H1 (cell line): ENCODE results near the gene SORD. TPM values are rescaled to one million over a fixed set of nuclear protein-coding genes. Genes with fewer than 3 reads are reported as not detected.
"Not testable (repeated sequence)": the region's sequence is repeated elsewhere in the genome, so short reads cannot be mapped to it uniquely, and the experiment has no call there.

Source experiments
- CTCF ChIA-PET: fragments of 300-600 bp; sonication (Branson Sonifier 250); formaldehyde crosslinking; loops from one replicate; lab custom pipeline; 2021; ENCODE audit not compliant: partially characterized antibody; lab: Charles Lee
- POLR2A ChIA-PET: fragments of 300-600 bp; sonication (Branson Sonifier 250); formaldehyde crosslinking; loops from one replicate; lab custom pipeline; 2021; ENCODE audit warnings: inconsistent platforms; ENCODE audit not compliant: partially characterized antibody; lab: Charles Lee
- DNase-seq, 2 experiments: peaks; one replicate each; pipeline versions ENCODE4 v3.0.0 to v3.0.0-alpha.2; 2010 to 2022; ENCODE audit warnings: low spot score in 2 of 2, low read depth in 1 of 2, mixed read lengths in 1 of 2
- FAIRE-seq: peaks from 2 replicates; lab custom pipeline; 2011; peaks lifted over from hg19 to GRCh38; lab: Jason Lieb, UNC
- H2AFZ ChIP-seq: 2 replicates; pipeline ENCODE4 v1.8.1; 2012; ENCODE audit warnings: low read length, inconsistent platforms
- H2AK5ac ChIP-seq: 2 replicates; pipeline ENCODE4 v1.6.1; 2013; ENCODE audit warnings: low read depth, low read length
- H2BK120ac ChIP-seq: replicated peaks from 2 replicates; pipeline ENCODE3; 2013; ENCODE audit warnings: low read depth, low read length, inconsistent platforms
- H2BK12ac ChIP-seq: 2 replicates; pipeline ENCODE4 v1.6.1; 2013; ENCODE audit warnings: low read depth, low read length
- H2BK15ac ChIP-seq: 2 replicates; pipeline ENCODE4 v1.6.1; 2013; ENCODE audit warnings: low read length
- H2BK20ac ChIP-seq: 2 replicates; pipeline ENCODE4 v1.6.1; 2013; ENCODE audit warnings: low read length
- H2BK5ac ChIP-seq: 2 replicates; pipeline ENCODE4 v1.6.1; 2013; ENCODE audit warnings: low read depth, low read length
- H3K14ac ChIP-seq: 2 replicates; pipeline ENCODE4 v1.6.1; 2013; ENCODE audit warnings: inconsistent platforms; ENCODE audit not compliant: insufficient read length
- H3K18ac ChIP-seq: 2 replicates; pipeline ENCODE4 v1.6.1; 2013; ENCODE audit warnings: low read length; ENCODE audit errors: extremely low read depth
- H3K23ac ChIP-seq: 2 replicates; pipeline ENCODE4 v1.6.1; 2013; ENCODE audit warnings: inconsistent platforms; ENCODE audit not compliant: insufficient read length
- H3K23me2 ChIP-seq: 2 replicates; pipeline ENCODE4 v1.6.1; 2013; ENCODE audit warnings: low read depth, low read length
- H3K27ac ChIP-seq: 2 replicates; pipeline ENCODE4 v1.6.1; 2011; ENCODE audit warnings: low read depth, low read length, inconsistent platforms
- H3K27me3 ChIP-seq, 4 experiments: replicated peaks in 1 of 4; 1 replicate in 1 of 4; 2 replicates in 3 of 4; pipeline versions ENCODE4 v1.6.1 to v1.8.1; 2011 to 2013; ENCODE audit warnings: low read length in 3 of 4, mild to moderate bottlenecking in 3 of 4, inconsistent platforms in 2 of 4, mixed read lengths in 2 of 4, moderate library complexity in 1 of 4; ENCODE audit not compliant: control insufficient read depth in 3 of 4, insufficient read depth in 3 of 4; ENCODE audit errors: extremely low read depth in 1 of 4
- H3K36me3 ChIP-seq, 4 experiments: 2 replicates each; pipeline versions ENCODE4 v1.6.1 to v1.8.1; 2011 to 2013; ENCODE audit warnings: mild to moderate bottlenecking in 4 of 4, low read length in 3 of 4, moderate library complexity in 2 of 4, control low read depth in 1 of 4, inconsistent platforms in 1 of 4; ENCODE audit not compliant: insufficient read depth in 4 of 4, control insufficient read depth in 2 of 4
- H3K4ac ChIP-seq: replicated peaks from 2 replicates; pipeline ENCODE3; 2013; ENCODE audit warnings: low read length, low read depth, mixed read lengths, inconsistent platforms; ENCODE audit not compliant: insufficient read length
- H3K4me1 ChIP-seq, 4 experiments: replicated peaks in 1 of 4; 1 replicate in 1 of 4; 2 replicates in 3 of 4; pipeline versions ENCODE4 v1.6.1 to v1.8.1; 2011 to 2013; ENCODE audit warnings: low read length in 3 of 4, inconsistent platforms in 2 of 4, mixed read lengths in 1 of 4; ENCODE audit not compliant: insufficient read depth in 4 of 4, control insufficient read depth in 3 of 4
- H3K4me2 ChIP-seq, 2 experiments: 2 replicates each; pipeline versions ENCODE4 v1.6.1 to v1.8.1; 2011 to 2013; ENCODE audit warnings: low read depth in 2 of 2, low read length in 2 of 2, control low read depth in 1 of 2, inconsistent platforms in 1 of 2, mild to moderate bottlenecking in 1 of 2; ENCODE audit not compliant: insufficient read depth in 1 of 2
- H3K4me3 ChIP-seq, 4 experiments: fragments of 200-600, 300-600 bp in 1 of 4; sonication (generic), shearing (Covaris generic), sonication (Bioruptor Twin) in 1 of 4; 2 replicates each; pipeline versions ENCODE4 v1.5.1 to v1.8.1; 2011 to 2016; ENCODE audit warnings: low read length in 4 of 4, low read depth in 3 of 4, control low read depth in 2 of 4, inconsistent platforms in 2 of 4, mild to moderate bottlenecking in 2 of 4, mixed read lengths in 1 of 4, moderate library complexity in 1 of 4; ENCODE audit not compliant: insufficient read depth in 2 of 4; ENCODE audit errors: extremely low read depth in 1 of 4
- H3K56ac ChIP-seq: replicated peaks from 2 replicates; pipeline ENCODE3; 2013; ENCODE audit warnings: low read depth, mild to moderate bottlenecking, mixed read lengths, low read length, inconsistent platforms; ENCODE audit not compliant: insufficient read length
- H3K79me1 ChIP-seq: 2 replicates; pipeline ENCODE4 v1.6.1; 2013; ENCODE audit warnings: low read depth, low read length, control low read depth
- H3K79me2 ChIP-seq, 2 experiments: 2 replicates each; pipeline versions ENCODE4 v1.6.1 to v1.8.1; 2012 to 2013; ENCODE audit warnings: low read length in 2 of 2, mild to moderate bottlenecking in 2 of 2, inconsistent platforms in 1 of 2; ENCODE audit not compliant: insufficient read depth in 2 of 2, control insufficient read depth in 1 of 2
- H3K9ac ChIP-seq, 4 experiments: replicated peaks in 1 of 4; 1 replicate in 1 of 4; 2 replicates in 3 of 4; pipeline versions ENCODE4 v1.6.1 to v1.8.1; 2011 to 2013; ENCODE audit warnings: low read depth in 3 of 4, low read length in 3 of 4, control low read depth in 2 of 4, mild to moderate bottlenecking in 2 of 4, moderate library complexity in 2 of 4, inconsistent platforms in 1 of 4; ENCODE audit errors: extremely low read depth in 1 of 4
- H3K9me3 ChIP-seq, 2 experiments: 2 replicates each; pipeline versions ENCODE4 v1.6.1 to v1.8.1; 2012 to 2013; ENCODE audit warnings: mild to moderate bottlenecking in 2 of 2, moderate library complexity in 2 of 2, control low read depth in 1 of 2, inconsistent platforms in 1 of 2, low read depth in 1 of 2, low read length in 1 of 2, mixed read lengths in 1 of 2; ENCODE audit not compliant: insufficient read depth in 2 of 2
- H4K20me1 ChIP-seq, 2 experiments: replicated peaks in 1 of 2; 2 replicates each; pipeline versions ENCODE3 to v1.8.1; 2011 to 2013; ENCODE audit warnings: inconsistent platforms in 2 of 2, low read length in 2 of 2, mild to moderate bottlenecking in 1 of 2; ENCODE audit not compliant: insufficient read depth in 2 of 2, control insufficient read depth in 1 of 2
- H4K5ac ChIP-seq: 2 replicates; pipeline ENCODE4 v1.6.1; 2013; ENCODE audit warnings: low read length, low read depth, mixed read lengths, inconsistent platforms; ENCODE audit not compliant: insufficient read length
- H4K8ac ChIP-seq: 2 replicates; pipeline ENCODE4 v1.8.0; 2013; ENCODE audit warnings: mild to moderate bottlenecking, moderate library complexity, low read length, inconsistent platforms; ENCODE audit not compliant: insufficient read depth; ENCODE audit errors: extremely low read depth
- H4K91ac ChIP-seq: replicated peaks from 2 replicates; pipeline ENCODE3; 2013; ENCODE audit warnings: low read length, mixed read lengths, inconsistent platforms; ENCODE audit not compliant: insufficient read length
- WGBS, 2 experiments: shearing (Covaris generic) in 1 of 2; methylation state at CpG; one replicate each; pipeline versions ENCODE4 v1.1.6 to v1.1.7; 2013 to 2015; ENCODE audit warnings: low lambda C conversion rate in 2 of 2, mixed read lengths in 2 of 2, inconsistent platforms in 1 of 2, low coverage in 1 of 2, missing lambda C conversion rate in 1 of 2; ENCODE audit not compliant: insufficient replicate concordance in 2 of 2, insufficient coverage in 1 of 2, insufficient read length in 1 of 2; ENCODE audit errors: extremely low coverage in 1 of 2, missing lambda C conversion rate in 1 of 2; 5-methylcytosine and 5-hydroxymethylcytosine counted together
- polyA plus RNA-seq, 7 experiments: library from polyadenylated mRNA; depleted of rRNA in 3 of 7; stranded (reverse) in 5 of 7; unstranded in 2 of 7; fragments of >200 nt in 5 of 7; fragments of 200-250 nt in 2 of 7; gene quantifications; 1 replicate in 5 of 7; 2 replicates in 1 of 7; 4 replicates in 1 of 7; pipeline versions ENCODE4 v1.2.1 to v1.2.3, GENCODE V29; 2011 to 2013; ENCODE audit warnings: missing spikeins in 2 of 7, mixed read lengths in 2 of 7
- total RNA-seq: library from RNA; stranded (reverse); fragmentation: NEBNext Ultra II Directional; extraction: Animal tissue kit (Norgen Biotek cat#: 25700); gene quantifications from 2 replicates; pipeline ENCODE4 v1.2.1, GENCODE V29; 2021

Gene SORD
- total and polyA plus RNA-seq, 2 of the 8 experiments (the other 6 are each of a cell fraction or from before 2014, with no cell fraction given), result 52.6 to 75.8 TPM

DNA sequence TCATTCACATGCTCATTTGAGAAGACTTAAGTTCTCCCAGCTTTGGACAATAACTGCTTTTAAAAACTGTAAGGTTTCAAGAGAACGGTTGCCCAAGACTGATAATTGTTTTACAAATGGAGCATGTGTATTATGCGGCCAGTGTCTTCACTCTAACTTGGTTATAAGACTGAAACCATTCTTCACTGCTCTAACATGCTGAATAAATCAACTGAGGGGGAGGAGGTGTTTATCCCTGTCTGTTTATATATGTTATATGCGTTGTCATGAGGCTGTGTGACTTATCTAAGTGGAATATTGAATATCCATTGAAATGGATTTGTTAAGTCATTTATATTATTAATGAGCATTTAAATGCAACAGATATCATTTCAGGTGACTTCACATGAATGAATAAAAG is 25.4 kb upstream of the SORD start:
- H3K18ac ChIP-seq, H3K27me3 ChIP-seq, H3K79me2 ChIP-seq, H3K36me3 ChIP-seq, FAIRE-seq, H2BK15ac ChIP-seq, H3K23ac ChIP-seq, H3K9ac ChIP-seq, H4K5ac ChIP-seq, DNase-seq, H3K27ac ChIP-seq, H2BK20ac ChIP-seq, H2BK120ac ChIP-seq, H2AK5ac ChIP-seq, H3K56ac ChIP-seq, H3K4me1 ChIP-seq, H2BK12ac ChIP-seq, H3K9me3 ChIP-seq, H3K79me1 ChIP-seq, POLR2A ChIA-PET, H4K91ac ChIP-seq, H3K4me2 ChIP-seq, H4K20me1 ChIP-seq, H3K4me3 ChIP-seq, H2AFZ ChIP-seq, H4K8ac ChIP-seq, H3K23me2 ChIP-seq, H2BK5ac ChIP-seq, H3K14ac ChIP-seq, H3K4ac ChIP-seq: not testable (repeated sequence)
- CTCF ChIA-PET, result interaction anchor here (0.7 to 1.2 kb wide), 2 partner anchors 18 to 144 kb away, joined by 3 read pairs; no protein-coding TSS in a partner anchor
- whole genome bisulfite sequencing, 2 experiments, result 84% methylated on average over 3 of the region's 3 CpGs; no CpG with 5 or more reads in 1 of the 2 experiments
